GM21737 (cell line): ENCODE measurements around the gene SLC46A1.
"Not testable (repeated sequence)": the region's sequence is repeated elsewhere in the genome, so short reads cannot be mapped to it uniquely, and the experiment has no call there.

Experiments used
- ATAC-seq: cut with Tn5 transposase; IDR thresholded peaks from one replicate; pipeline ENCODE4 v1.9.1; 2021; ENCODE audit warnings: mild to moderate bottlenecking, moderate library complexity; ENCODE audit not compliant: unreplicated experiment

SLC46A1 gene

GRCh38 chr17:28405632-28406472, at the start of gene SLC46A1:
Gene SLC46A1, minus strand, starts transcription at chr17:28406212. Its CDS starts 98 bp downstream, at chr17:28406114.
- peak; percentile 73 for ATAC-seq

GRCh38 chr17:28449859-28450258, 43.8 kb upstream of the SLC46A1 start:
- ATAC-seq: no peak

GRCh38 chr17:28447396-28447760, 41.4 kb upstream of the SLC46A1 start:
- ATAC-seq: no peak

GRCh38 chr17:28446716-28447395, 40.8 kb upstream of the SLC46A1 start:
- no peak for ATAC-seq

- ATAC-seq: no peak
These were observed 38.1 kb upstream of the SLC46A1 start for GRCh38 chr17:28443901-28444638.

- not testable (repeated sequence) for ATAC-seq
These were observed 28.3 kb upstream of the SLC46A1 start for GRCh38 chr17:28434326-28434725.

GRCh38 chr17:28433721-28434120, 27.7 kb upstream of the SLC46A1 start:
- no peak for ATAC-seq

- not testable (repeated sequence) for ATAC-seq
These were observed 22.0 kb upstream of the SLC46A1 start for GRCh38 chr17:28427982-28428381.

- ATAC-seq: no peak
These were observed 21.4 kb upstream of the SLC46A1 start for GRCh38 chr17:28427371-28427770.

- ATAC-seq: no peak
These were observed 20.1 kb upstream of the SLC46A1 start for GRCh38 chr17:28426081-28426519.

GRCh38 chr17:28425206-28425605, 19.2 kb upstream of the SLC46A1 start:
- ATAC-seq: no peak

- no peak for ATAC-seq
These were observed 15.8 kb upstream of the SLC46A1 start for GRCh38 chr17:28421787-28422305.

GRCh38 chr17:28416703-28417311, 10.8 kb upstream of the SLC46A1 start:
- ATAC-seq: no peak

- ATAC-seq: no peak
These were observed 9.9 kb upstream of the SLC46A1 start for GRCh38 chr17:28415886-28416285.

- ATAC-seq: no peak
These were observed 7.8 kb upstream of the SLC46A1 start for GRCh38 chr17:28413804-28414203.

- no peak for ATAC-seq
These were observed 6.1 kb upstream of the SLC46A1 start for GRCh38 chr17:28412099-28412498.

GRCh38 chr17:28407974-28408306, 1.9 kb upstream of the SLC46A1 start:
- ATAC-seq: no peak

GRCh38 chr17:28407130-28407973, 1.3 kb upstream of the SLC46A1 start:
- ATAC-seq: no peak

GRCh38 chr17:28406473-28406814, 432 bp upstream of the SLC46A1 start:
- no peak for ATAC-seq
